GM21825 (cell line): ENCODE results near the gene NUDT3.
"Not testable (repeated sequence)": the region's sequence is repeated elsewhere in the genome, so short reads cannot be mapped to it uniquely, and the experiment has no call there.

Experiments used
- ATAC-seq: cut with Tn5 transposase; IDR thresholded peaks from one replicate; pipeline ENCODE4 v1.9.1; 2021; ENCODE audit warnings: mild to moderate bottlenecking, moderate library complexity; ENCODE audit not compliant: unreplicated experiment

The NUDT3 gene

DNA sequence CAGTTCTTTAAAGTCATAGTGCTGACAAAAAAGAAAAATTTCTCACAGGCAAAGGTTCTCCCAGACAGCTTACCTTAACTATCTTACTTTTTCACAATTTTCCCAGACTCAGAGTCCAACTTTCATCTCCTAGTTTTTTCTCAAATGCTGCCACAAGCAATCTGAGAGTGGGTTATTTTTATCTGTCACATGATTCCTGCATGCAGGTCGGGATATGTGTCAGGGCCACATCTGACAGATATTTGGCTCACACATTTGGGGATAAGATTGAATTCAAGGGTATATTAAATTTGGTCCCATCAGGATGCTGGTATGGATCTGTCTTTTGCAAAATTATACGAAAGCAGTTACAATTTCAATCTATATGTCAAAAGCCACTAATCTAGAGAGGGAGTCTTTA is 93.5 kb downstream of the NUDT3 start:
- ATAC-seq = no peak

GRCh38 chr6:34295721-34296120 is 96.7 kb downstream of the NUDT3 start:
- ATAC-seq = peak; percentile 71

DNA sequence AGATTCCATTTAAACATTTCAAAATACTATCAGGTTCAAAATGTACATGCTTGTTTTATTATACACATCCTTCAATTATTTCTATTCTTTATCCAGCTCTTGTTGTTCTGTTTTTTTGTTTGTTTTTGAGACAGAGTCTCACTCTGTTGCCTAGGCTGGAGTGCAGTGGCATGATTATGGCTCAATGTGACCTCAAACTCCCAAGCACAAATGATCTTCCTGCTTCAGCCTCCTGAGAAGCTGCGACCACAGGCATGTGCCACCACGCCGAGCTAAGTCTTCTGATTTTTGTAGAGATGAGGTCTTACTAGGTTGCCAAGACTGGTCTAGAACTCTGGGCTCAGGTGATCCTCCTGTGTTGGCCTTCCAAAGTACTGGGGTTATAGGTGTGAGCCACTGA is 99.5 kb downstream of the NUDT3 start:
- ATAC-seq = no peak

DNA sequence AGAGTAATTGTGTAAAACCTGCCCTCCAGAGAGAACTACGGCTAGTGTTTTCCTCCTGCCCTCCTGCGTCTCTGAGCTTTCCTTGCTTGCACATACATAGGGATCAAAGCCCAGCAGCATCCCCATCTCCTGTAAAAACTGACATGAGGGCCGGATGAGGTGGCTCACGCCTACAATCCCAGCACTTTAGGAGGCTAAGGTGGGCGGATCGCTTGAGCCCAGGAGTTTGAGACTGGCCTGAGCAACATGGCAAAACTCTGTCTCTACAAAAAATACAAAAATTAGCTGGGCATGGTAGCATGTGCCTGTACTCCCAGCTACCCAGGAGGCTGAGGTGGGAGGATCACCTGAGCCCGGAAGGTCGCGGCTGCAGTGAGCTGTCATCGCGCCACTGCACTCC is 103.3 kb downstream of the NUDT3 start:
- ATAC-seq = no peak

DNA sequence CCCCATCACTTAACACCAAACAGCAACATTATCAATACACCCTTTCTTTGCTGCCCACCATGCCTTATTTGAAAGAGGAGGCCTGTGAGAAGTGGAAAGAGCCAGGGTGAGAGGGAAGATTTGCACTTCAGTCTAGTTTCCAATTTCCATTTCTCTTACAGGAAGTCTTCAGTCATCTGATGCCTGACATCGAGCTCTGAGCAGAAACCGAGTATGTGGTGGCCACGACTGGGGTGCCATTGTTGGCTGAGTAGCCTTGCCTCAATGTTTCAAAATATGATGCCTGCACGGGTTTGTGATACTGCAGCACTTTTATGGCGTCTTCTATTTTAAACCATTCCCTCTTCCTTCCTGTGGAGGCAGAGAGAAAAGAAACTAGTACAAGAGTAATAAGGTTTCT is 103.9 kb downstream of the NUDT3 start:
- no peak for ATAC-seq

- ATAC-seq = no peak
Measured at GRCh38 chr6:34285448-34286164, 106.9 kb downstream of the NUDT3 start.

DNA sequence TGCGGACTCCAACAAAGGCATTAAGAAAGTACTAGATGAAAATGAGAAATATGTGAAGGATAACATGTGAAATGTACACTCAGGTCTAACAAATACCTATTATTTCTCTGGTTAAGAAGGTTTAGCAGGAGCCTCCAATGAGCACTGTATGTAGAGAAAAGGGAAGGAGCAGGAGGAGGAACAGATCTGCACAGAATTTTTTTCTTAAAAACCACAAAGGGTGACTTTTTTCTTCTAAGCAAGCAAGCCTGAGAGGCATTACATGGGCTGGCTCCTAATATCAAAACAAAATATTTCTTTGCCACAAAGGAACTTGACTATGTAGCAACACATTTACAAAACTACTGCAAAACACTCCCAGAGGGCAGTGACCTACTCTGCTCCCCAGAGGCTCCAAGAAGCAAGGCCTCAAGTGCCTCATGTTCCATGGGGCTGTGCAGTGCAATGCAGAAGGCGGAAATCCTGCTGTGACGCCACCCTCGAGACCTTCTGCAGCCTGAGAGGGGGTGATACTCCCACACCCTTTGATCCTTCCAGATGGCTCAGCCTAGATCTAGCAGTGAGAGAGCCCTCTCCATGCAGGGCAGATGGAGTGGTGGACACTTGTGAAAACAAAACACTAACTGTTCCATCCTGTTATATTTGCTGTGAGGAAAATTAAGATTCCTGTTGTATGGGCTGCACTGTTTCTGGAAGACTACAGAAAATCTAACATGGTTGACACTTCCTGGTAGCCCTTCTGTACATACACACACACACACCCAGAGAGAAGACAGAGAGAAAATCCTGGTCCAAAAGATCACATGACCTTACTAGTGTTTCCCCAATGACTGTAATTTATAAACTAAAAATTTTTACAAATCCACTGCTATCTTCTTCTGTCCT is 107.7 kb downstream of the NUDT3 start:
- no peak for ATAC-seq

DNA sequence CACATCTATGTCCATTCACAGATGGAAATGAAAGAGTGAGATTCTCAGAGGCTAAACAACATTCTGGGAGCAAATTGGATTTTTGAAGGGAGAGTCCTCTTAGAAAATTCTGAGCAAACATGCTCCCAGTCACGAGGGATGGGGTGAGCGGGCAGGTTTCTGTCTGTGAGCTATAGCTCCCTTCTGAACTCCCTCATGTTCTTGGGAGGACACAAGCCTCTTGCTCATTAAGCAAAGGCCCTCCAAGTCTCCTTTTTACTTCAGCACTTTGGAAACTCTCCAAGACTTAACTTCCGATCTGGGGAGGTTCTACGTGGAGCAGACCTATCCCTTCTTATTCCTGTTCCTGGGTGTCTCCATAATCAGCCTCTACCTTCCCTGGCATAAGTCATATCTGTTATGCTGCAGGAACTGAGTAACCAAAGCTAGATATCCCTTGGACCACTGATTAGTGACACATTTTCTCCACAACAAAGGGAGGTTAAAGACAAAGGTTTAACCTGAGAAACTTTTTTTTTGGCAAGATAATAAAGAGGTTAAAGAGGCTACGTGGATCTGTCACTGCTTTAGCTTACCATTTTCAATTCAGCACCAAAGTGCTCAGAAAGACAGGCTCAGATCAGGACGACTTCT is 110.7 kb downstream of the NUDT3 start:
- no peak for ATAC-seq

GRCh38 chr6:34280216-34280615 is 112.3 kb downstream of the NUDT3 start:
- ATAC-seq = no peak

GRCh38 chr6:34278833-34279232 is 113.6 kb downstream of the NUDT3 start:
- no peak for ATAC-seq

GRCh38 chr6:34277763-34278112 is 114.7 kb downstream of the NUDT3 start:
- ATAC-seq = no peak

DNA sequence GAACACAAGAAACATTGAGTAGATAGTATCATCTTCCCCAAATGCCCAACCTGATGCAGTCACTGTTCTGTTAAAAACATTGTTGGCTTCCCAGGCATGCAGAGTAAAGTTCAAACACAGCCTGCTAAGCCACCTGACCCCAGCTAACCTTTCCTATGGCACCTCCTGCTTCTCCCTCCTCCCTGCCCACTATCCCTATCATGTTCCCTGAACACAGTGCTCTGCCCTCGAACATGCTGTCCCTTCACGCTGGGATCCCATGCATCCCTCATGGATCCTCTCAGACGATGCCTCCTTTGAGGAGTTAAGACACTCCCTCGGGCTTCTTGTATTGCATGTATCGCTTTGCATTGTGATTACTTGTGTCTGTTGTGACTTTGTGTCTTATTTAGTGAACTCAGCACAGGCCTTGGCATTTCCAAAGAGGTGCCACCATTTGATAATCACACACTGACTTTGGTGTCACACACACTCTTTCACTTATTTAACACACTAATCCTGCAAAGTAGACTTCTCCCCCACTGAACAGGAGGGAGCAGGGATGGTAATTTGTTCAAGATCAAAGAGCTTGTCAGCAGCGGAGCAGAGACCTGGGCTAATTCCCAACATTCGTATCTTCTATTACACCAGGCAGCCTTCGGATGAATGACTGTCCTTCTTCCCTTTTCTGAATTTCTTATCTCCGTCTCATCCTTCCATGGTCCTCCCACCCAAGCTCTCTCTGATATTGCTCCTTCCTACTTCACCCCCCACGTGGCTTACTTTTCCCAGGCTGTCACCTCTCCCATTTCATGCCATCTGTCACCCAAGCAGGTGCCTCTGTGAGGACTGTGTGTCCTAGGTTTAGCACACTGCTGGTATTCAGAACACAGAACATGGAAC is 115.3 kb downstream of the NUDT3 start:
- no peak for ATAC-seq

- ATAC-seq = no peak
Measured at GRCh38 chr6:34276191-34276590, 116.3 kb downstream of the NUDT3 start.

DNA sequence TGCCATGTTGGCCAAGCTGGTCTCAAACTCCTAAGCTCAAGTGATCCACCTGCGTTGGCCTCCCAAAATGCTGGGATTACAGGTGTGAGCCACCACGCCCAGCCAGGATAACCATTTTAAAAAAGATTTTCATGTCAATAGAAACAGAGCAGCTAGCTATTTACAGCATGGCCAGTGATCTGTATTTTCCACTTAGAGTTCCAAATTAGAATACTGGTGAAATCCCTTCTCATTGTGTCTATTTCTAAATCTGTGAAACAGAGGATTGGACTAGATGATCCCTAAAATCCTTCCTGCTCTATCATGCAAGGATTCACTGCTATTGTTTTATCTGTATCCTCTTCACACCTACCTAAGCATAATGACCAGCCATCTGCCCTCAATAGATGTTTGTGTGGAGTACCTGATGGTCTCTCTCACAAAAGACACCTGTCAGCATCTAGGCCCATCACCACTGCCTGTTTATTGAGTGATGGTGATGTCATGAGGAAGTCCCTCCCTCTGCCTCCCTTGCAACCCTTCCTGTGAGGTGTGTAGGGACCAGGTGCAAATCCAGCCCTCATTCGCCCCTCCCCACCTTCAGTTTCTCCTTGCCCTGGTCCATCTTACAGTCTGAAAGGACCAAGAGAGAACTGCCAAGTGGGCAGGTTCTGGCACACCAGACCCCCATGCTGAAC is 117.2 kb downstream of the NUDT3 start:
- ATAC-seq = no peak

GRCh38 chr6:34274129-34274528 is 118.3 kb downstream of the NUDT3 start:
- ATAC-seq = no peak

DNA sequence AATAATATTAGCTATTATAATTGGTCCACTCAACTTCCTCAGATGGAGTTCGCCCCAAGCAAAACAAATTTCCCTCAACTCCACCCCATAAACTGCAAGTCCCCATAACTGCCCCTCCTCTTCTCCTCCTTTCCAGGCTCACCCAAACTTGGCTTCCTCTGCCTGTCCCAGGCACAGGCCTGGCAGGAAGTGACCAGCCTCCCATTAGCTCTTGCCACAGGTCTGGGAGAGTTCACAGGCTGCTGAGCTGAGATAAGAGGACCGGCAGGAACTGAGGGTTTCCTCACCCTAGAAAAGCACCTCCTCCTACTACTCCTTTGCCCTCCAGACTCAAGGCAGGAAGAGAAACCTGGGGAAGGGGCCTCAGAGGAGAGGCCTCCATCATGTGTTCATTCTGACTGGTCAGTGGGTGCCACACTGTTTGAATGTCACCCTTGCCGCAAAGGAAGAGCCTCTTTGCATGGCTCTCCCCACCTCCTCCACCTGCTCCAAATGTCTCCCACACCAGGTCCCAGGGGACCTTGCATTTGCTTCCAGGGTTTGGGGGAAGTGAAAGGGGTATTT is 119.1 kb downstream of the NUDT3 start:
- ATAC-seq = no peak

- no peak for ATAC-seq
Measured at GRCh38 chr6:34272013-34272926, 120.2 kb downstream of the NUDT3 start.

GRCh38 chr6:34269658-34270341 is 122.7 kb downstream of the NUDT3 start:
- not testable (repeated sequence) for ATAC-seq
